ENCODE measurements around the gene PHLDA2.

Gene PHLDA2

DNA sequence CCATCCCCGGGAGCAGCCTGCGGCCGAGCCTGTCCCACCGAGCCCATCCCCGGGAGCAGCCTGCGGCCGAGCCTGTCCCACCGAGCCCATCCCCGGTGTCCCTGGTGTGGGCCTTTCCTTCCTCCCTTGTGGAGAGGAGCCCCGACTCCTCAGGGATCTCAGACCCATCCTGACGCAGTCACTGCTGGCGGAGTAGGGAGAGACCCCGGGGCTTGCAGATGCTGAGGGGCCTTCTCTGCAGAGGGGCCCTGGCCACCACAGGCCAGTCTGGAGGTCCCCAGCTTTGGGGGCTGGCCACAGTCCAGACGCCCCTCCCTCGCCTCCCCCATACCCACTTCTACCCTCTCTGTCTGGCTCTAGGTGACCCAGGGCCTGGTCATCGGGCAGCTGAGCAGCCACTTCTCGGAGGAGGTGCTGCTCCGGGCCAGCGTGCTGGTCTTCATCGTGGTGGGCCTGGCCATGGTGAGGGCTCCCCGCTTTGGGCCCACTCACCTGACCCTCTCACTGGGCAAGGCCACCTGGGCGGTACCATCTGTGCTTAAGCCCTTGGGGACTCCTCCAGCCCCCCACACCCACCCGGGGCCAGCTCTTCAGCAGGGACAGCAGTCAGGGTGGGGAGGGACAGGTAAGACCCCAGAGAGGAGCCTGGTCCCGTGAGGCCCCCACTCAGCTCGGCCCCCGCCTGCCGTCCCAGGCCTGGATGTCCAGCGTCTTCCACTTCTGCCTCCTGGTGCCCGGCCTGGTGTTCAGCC lies 7.3 kb downstream of the PHLDA2 start:
- H3K4me1 ChIP-seq (ENCODE audit: insufficient read depth, low read length) = no peaks in the 10 kb centered on the region
- H3K36me3 ChIP-seq (ENCODE audit: insufficient read depth, low read length) = no peaks in the 10 kb centered on the region
- H3K4me3 ChIP-seq (ENCODE audit: low read length) = no peak overlapping the region
- H2AFZ ChIP-seq (ENCODE audit: low read depth, low read length) = no peak overlapping the region
- no peaks in the 10 kb centered on the region for H3K9me3 ChIP-seq (ENCODE audit: low read length)
- peaks cover 4% of the 10 kb centered on the region for H3K27me3 ChIP-seq (ENCODE audit: insufficient read depth, low read length)

- Histone ChIP-seq H3K4me1 (ENCODE audit: insufficient read depth, low read length) (no peaks in the 10 kb centered on the region), H3K27me3 (ENCODE audit: insufficient read depth, low read length) (no peaks in the 10 kb centered on the region), H3K4me3 (ENCODE audit: low read length) (no peak overlapping the region), H3K9me3 (ENCODE audit: low read length) (no peaks in the 10 kb centered on the region), H3K36me3 (ENCODE audit: insufficient read depth, low read length) (no peaks in the 10 kb centered on the region), H2AFZ (ENCODE audit: low read depth, low read length) (no peak overlapping the region)
Observed at GRCh38 chr11:2921261-2921660, 8.0 kb downstream of the PHLDA2 start.

- Histone ChIP-seq H3K4me3 (ENCODE audit: low read length) (no peak overlapping the region), H3K4me1 (ENCODE audit: insufficient read depth, low read length) (no peaks in the 10 kb centered on the region), H2AFZ (ENCODE audit: low read depth, low read length) (no peak overlapping the region), H3K36me3 (ENCODE audit: insufficient read depth, low read length) (no peaks in the 10 kb centered on the region), H3K9me3 (ENCODE audit: low read length) (no peaks in the 10 kb centered on the region), H3K27me3 (ENCODE audit: insufficient read depth, low read length) (no peaks in the 10 kb centered on the region)
Observed at GRCh38 chr11:2920343-2920742, 8.9 kb downstream of the PHLDA2 start.

- Histone ChIP-seq H3K27me3 (ENCODE audit: insufficient read depth, low read length) (no peaks in the 10 kb centered on the region), H3K4me3 (ENCODE audit: low read length) (no peak overlapping the region), H3K4me1 (ENCODE audit: insufficient read depth, low read length) (no peaks in the 10 kb centered on the region), H3K9me3 (ENCODE audit: low read length) (no peaks in the 10 kb centered on the region), H3K36me3 (ENCODE audit: insufficient read depth, low read length) (no peaks in the 10 kb centered on the region), H2AFZ (ENCODE audit: low read depth, low read length) (no peak overlapping the region)
Observed at GRCh38 chr11:2919837-2920236, 9.4 kb downstream of the PHLDA2 start.

- no peaks in the 10 kb centered on the region for H3K27me3 ChIP-seq (ENCODE audit: insufficient read depth, low read length)
- no peaks in the 10 kb centered on the region for H3K4me1 ChIP-seq (ENCODE audit: insufficient read depth, low read length)
- H3K36me3 ChIP-seq (ENCODE audit: insufficient read depth, low read length) = no peaks in the 10 kb centered on the region
- H3K9me3 ChIP-seq (ENCODE audit: low read length) = no peaks in the 10 kb centered on the region
- no peak overlapping the region for H3K4me3 ChIP-seq (ENCODE audit: low read length)
- H2AFZ ChIP-seq (ENCODE audit: low read depth, low read length) = no peak overlapping the region
Observed at GRCh38 chr11:2919188-2919587, 10.0 kb downstream of the PHLDA2 start.

DNA sequence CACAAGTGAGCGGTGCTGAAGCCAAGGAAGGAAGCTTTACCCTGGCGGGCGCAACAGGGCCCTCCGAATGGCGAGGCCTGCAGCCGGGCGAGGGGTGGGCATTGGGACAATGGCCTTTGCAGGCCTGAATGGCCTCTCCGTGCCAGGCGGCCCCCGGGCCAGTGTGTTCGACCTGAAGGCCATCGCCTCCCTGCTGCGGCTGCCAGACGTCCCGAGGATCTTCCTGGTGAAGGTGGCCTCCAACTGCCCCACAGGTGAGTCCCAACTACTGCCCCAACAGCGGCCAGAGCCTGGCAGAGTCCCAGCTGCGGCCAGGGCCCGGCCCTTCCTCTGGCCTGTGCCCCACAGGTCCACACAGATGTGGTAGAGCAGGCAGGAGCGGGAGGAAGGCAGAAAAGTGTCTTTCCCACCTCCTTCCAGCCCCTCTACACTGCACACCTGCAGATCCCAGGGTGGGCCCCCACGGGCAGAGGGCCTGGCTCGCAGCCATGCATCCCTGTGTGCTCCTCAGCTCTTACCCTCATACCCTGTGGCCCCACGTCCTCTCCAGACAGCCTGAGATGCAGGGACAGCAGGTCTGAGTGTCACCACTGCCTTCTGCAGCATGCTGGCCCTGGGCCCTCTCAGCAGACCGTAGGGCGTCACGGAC lies 11.3 kb downstream of the PHLDA2 start:
- Histone ChIP-seq H3K4me1 (ENCODE audit: insufficient read depth, low read length) (no peaks in the 10 kb centered on the region), H3K9me3 (ENCODE audit: low read length) (no peaks in the 10 kb centered on the region)

GRCh38 chr11:2916892-2917645 lies 12.2 kb downstream of the PHLDA2 start:
- H3K9me3 ChIP-seq (ENCODE audit: low read length) = no peaks in the 10 kb centered on the region

More for the DNA sequence above, 11.3 kb downstream of the PHLDA2 start:
- no peaks in the 10 kb centered on the region for H3K27me3 ChIP-seq (ENCODE audit: insufficient read depth, low read length)
- no peak overlapping the region for H2AFZ ChIP-seq (ENCODE audit: low read depth, low read length)
- H3K4me3 ChIP-seq (ENCODE audit: low read length) = no peak overlapping the region
- no peaks in the 10 kb centered on the region for H3K36me3 ChIP-seq (ENCODE audit: insufficient read depth, low read length)

GRCh38 chr11:2916114-2916891 lies 12.9 kb downstream of the PHLDA2 start:
- peaks cover 4% of the 10 kb centered on the region for H3K4me1 ChIP-seq (ENCODE audit: insufficient read depth, low read length)
- H3K4me3 ChIP-seq (ENCODE audit: low read length) = no peak overlapping the region
- H3K27me3 ChIP-seq (ENCODE audit: insufficient read depth, low read length) = no peaks in the 10 kb centered on the region
- no peaks in the 10 kb centered on the region for H3K36me3 ChIP-seq (ENCODE audit: insufficient read depth, low read length)
- no peak overlapping the region for H2AFZ ChIP-seq (ENCODE audit: low read depth, low read length)
- H3K9me3 ChIP-seq (ENCODE audit: low read length) = no peaks in the 10 kb centered on the region

More at GRCh38 chr11:2916892-2917645, 12.2 kb downstream of the PHLDA2 start:
- Histone ChIP-seq H2AFZ (ENCODE audit: low read depth, low read length) (no peak overlapping the region), H3K4me3 (ENCODE audit: low read length) (no peak overlapping the region), H3K36me3 (ENCODE audit: insufficient read depth, low read length) (no peaks in the 10 kb centered on the region), H3K27me3 (ENCODE audit: insufficient read depth, low read length) (no peaks in the 10 kb centered on the region), H3K4me1 (ENCODE audit: insufficient read depth, low read length) (peaks cover 1% of the 10 kb centered on the region)

DNA sequence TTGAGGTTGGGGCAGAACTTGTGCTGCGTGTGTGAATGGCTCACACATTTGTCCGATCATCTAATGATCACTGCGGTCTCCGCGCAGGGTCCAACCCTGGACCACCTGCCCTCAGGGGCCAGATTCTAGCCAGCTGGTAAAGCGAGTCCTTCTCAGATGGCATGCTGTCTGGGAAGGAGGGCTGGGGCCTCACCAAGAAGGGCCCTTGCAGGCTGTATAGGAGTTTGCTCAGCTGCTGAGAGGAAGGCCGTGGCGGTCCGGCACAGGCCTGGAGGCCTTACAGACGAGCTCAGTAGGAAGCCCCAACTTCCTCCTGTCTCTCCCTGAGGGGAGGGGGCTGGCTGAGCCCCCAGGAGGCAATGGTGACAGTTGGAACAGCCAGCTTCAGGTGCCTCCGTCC lies 13.7 kb downstream of the PHLDA2 start:
- Histone ChIP-seq H2AFZ (ENCODE audit: low read depth, low read length) (no peak overlapping the region), H3K36me3 (ENCODE audit: insufficient read depth, low read length) (no peaks in the 10 kb centered on the region), H3K27me3 (ENCODE audit: insufficient read depth, low read length) (no peaks in the 10 kb centered on the region)

GRCh38 chr11:2914455-2915195 lies 14.6 kb downstream of the PHLDA2 start:
- no peak overlapping the region for H3K4me3 ChIP-seq (ENCODE audit: low read length)
- no peaks in the 10 kb centered on the region for H3K27me3 ChIP-seq (ENCODE audit: insufficient read depth, low read length)
- H3K9me3 ChIP-seq (ENCODE audit: low read length) = no peaks in the 10 kb centered on the region
- no peaks in the 10 kb centered on the region for H3K36me3 ChIP-seq (ENCODE audit: insufficient read depth, low read length)
- peaks cover 4% of the 10 kb centered on the region for H3K4me1 ChIP-seq (ENCODE audit: insufficient read depth, low read length)
- no peak overlapping the region for H2AFZ ChIP-seq (ENCODE audit: low read depth, low read length)

More for the DNA sequence above, 13.7 kb downstream of the PHLDA2 start:
- Histone ChIP-seq H3K4me3 (ENCODE audit: low read length) (no peak overlapping the region), H3K4me1 (ENCODE audit: insufficient read depth, low read length) (peaks cover 4% of the 10 kb centered on the region), H3K9me3 (ENCODE audit: low read length) (no peaks in the 10 kb centered on the region)

GRCh38 chr11:2913776-2914175 lies 15.4 kb downstream of the PHLDA2 start:
- Histone ChIP-seq H3K4me3 (ENCODE audit: low read length) (no peak overlapping the region), H3K36me3 (ENCODE audit: insufficient read depth, low read length) (no peaks in the 10 kb centered on the region)

DNA sequence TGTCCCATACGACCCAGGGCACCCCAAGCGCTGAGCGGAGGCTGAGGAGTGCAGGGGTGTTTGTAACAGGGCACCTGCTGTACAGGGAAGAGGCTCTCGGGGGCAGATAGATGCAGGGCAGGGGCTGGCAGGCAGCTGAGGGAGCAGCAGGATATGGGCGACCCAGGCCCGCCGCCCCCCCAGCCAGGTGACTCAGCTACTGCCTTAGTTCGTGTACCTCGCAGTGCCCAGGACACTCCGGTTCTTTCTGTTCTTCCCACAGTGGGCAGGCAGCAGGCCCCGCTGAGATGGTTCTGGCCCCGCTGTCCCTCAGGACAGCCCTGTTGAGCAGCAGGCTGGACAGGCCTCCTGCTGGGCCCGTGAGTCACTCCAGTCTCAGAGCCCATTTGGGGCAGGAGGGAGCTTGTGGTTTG lies 16.2 kb downstream of the PHLDA2 start:
- H3K36me3 ChIP-seq (ENCODE audit: insufficient read depth, low read length) = no peaks in the 10 kb centered on the region
- H3K4me3 ChIP-seq (ENCODE audit: low read length) = no peak overlapping the region
- H3K9me3 ChIP-seq (ENCODE audit: low read length) = no peaks in the 10 kb centered on the region
- no peaks in the 10 kb centered on the region for H3K27me3 ChIP-seq (ENCODE audit: insufficient read depth, low read length)
- H3K4me1 ChIP-seq (ENCODE audit: insufficient read depth, low read length) = peaks cover 4% of the 10 kb centered on the region
- no peak overlapping the region for H2AFZ ChIP-seq (ENCODE audit: low read depth, low read length)

More at GRCh38 chr11:2913776-2914175, 15.4 kb downstream of the PHLDA2 start:
- peaks cover 4% of the 10 kb centered on the region for H3K4me1 ChIP-seq (ENCODE audit: insufficient read depth, low read length)
- H3K9me3 ChIP-seq (ENCODE audit: low read length) = no peaks in the 10 kb centered on the region
- H3K27me3 ChIP-seq (ENCODE audit: insufficient read depth, low read length) = no peaks in the 10 kb centered on the region
- no peak overlapping the region for H2AFZ ChIP-seq (ENCODE audit: low read depth, low read length)

All from neuron (in vitro differentiated cells).